DND-41 (cell line): ENCODE results near the gene DVL1.

ENCODE experiments used
- ATAC-seq: fragments of 200-7000 bp; cut with Tn5 transposase; 3 replicates; pipeline ENCODE4 v1.9.1; 2021; ENCODE audit warnings: low read depth; ENCODE audit not compliant: insufficient read depth
- DNase-seq: peaks from one replicate; pipeline ENCODE4 v3.0.0-alpha.2; 2020
- H2AFZ ChIP-seq: 2 replicates; pipeline ENCODE4 v1.6.0; 2012; ENCODE audit warnings: low read depth, low read length
- H3K27ac ChIP-seq: 2 replicates; pipeline ENCODE4 v1.5.1; 2012; ENCODE audit warnings: low read length, inconsistent platforms
- H3K27me3 ChIP-seq: fragments of 200-600 bp; sonication (generic); 2 replicates; pipeline ENCODE4 v1.6.0; 2012; ENCODE audit warnings: low read length, mild to moderate bottlenecking, inconsistent platforms; ENCODE audit not compliant: insufficient read depth, poor library complexity
- H3K36me3 ChIP-seq: 2 replicates; pipeline ENCODE4 v1.5.1; 2012; ENCODE audit warnings: low read length, inconsistent platforms; ENCODE audit not compliant: insufficient read depth
- H3K4me1 ChIP-seq: 2 replicates; pipeline ENCODE4 v1.5.1; 2012; ENCODE audit warnings: mild to moderate bottlenecking, low read length; ENCODE audit not compliant: insufficient read depth
- H3K4me2 ChIP-seq: 2 replicates; pipeline ENCODE4 v1.6.0; 2012; ENCODE audit warnings: mild to moderate bottlenecking, moderate library complexity, low read length, inconsistent platforms; ENCODE audit not compliant: insufficient read depth
- H3K4me3 ChIP-seq, 2 experiments: fragments of 200-600 bp in 1 of 2; shearing (Covaris generic) in 1 of 2; 2 replicates each; pipeline ENCODE4 v1.5.1; 2012 to 2016; ENCODE audit warnings: inconsistent platforms in 2 of 2, low read length in 2 of 2, mild to moderate bottlenecking in 2 of 2, low read depth in 1 of 2, moderate library complexity in 1 of 2
- H3K79me2 ChIP-seq: 2 replicates; pipeline ENCODE4 v1.6.0; 2012; ENCODE audit warnings: low read length, inconsistent platforms; ENCODE audit not compliant: insufficient read depth
- H3K9ac ChIP-seq: 2 replicates; pipeline ENCODE4 v1.6.0; 2012; ENCODE audit warnings: low read depth, mild to moderate bottlenecking, inconsistent platforms, low read length, moderate library complexity
- H3K9me3 ChIP-seq: 2 replicates; pipeline ENCODE4 v1.5.1; 2012; ENCODE audit warnings: low read length, moderate library complexity, mild to moderate bottlenecking, inconsistent platforms; ENCODE audit not compliant: insufficient read depth, severe bottlenecking
- H4K20me1 ChIP-seq: 2 replicates; pipeline ENCODE4 v1.6.0; 2012; ENCODE audit warnings: low read length; ENCODE audit not compliant: insufficient read depth
- EZH2 ChIP-seq: IDR thresholded peaks from 3 replicates; pipeline ENCODE4 v1.6.1; 2012; ENCODE audit warnings: borderline replicate concordance, low read depth, mild to moderate bottlenecking, moderate library complexity, low read length, inconsistent platforms; ENCODE audit not compliant: severe bottlenecking
- TF ChIP-seq, protein P1 (sequence below): IDR thresholded peaks from 2 replicates; pipeline ENCODE4 v1.5.1; 2012; ENCODE audit warnings: borderline replicate concordance, low read length, moderate library complexity, mild to moderate bottlenecking; ENCODE audit not compliant: poor library complexity, severe bottlenecking; ENCODE audit errors: extremely low read depth

The DVL1 gene

DNA sequence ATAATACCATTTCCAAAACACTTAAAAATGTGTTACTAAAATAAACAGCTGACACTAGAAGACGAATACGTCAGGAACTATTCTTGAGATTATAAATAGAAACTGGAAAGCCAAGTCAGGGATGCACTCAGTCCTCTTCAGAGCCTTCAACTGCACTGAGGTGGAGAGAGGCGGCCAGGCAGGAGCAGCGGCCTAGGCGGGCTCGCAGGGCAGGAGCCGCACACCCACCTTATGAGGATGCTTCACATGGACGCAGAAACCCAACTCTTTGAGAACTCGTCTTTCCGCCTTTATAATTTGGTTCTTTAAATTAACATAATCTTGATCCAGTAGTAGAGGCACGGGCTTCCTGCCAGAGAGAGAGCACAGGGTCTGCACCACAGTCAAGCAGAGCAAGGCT lies 45.9 kb upstream of the DVL1 start:
- Histone ChIP-seq H3K4me2 (no peak overlapping the region), H3K36me3 (peaks cover 79% of the 10 kb centered on the region), H3K9ac (no peak overlapping the region), H3K27ac (no peak overlapping the region), H3K4me1 (peaks cover 27% of the 10 kb centered on the region), H3K27me3 (no peaks in the 10 kb centered on the region), H3K4me3 (no peak overlapping the region), H3K79me2 (peaks cover 65% of the 10 kb centered on the region), H2AFZ (no peak overlapping the region), H3K9me3 (no peaks in the 10 kb centered on the region), H4K20me1 (peaks cover 24% of the 10 kb centered on the region)
- DNase-seq (no peak), ATAC-seq (no peak)
- TF ChIP-seq, protein P1, sequence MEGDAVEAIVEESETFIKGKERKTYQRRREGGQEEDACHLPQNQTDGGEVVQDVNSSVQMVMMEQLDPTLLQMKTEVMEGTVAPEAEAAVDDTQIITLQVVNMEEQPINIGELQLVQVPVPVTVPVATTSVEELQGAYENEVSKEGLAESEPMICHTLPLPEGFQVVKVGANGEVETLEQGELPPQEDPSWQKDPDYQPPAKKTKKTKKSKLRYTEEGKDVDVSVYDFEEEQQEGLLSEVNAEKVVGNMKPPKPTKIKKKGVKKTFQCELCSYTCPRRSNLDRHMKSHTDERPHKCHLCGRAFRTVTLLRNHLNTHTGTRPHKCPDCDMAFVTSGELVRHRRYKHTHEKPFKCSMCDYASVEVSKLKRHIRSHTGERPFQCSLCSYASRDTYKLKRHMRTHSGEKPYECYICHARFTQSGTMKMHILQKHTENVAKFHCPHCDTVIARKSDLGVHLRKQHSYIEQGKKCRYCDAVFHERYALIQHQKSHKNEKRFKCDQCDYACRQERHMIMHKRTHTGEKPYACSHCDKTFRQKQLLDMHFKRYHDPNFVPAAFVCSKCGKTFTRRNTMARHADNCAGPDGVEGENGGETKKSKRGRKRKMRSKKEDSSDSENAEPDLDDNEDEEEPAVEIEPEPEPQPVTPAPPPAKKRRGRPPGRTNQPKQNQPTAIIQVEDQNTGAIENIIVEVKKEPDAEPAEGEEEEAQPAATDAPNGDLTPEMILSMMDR = no peak
- TF ChIP-seq EZH2 = no peak

DNA sequence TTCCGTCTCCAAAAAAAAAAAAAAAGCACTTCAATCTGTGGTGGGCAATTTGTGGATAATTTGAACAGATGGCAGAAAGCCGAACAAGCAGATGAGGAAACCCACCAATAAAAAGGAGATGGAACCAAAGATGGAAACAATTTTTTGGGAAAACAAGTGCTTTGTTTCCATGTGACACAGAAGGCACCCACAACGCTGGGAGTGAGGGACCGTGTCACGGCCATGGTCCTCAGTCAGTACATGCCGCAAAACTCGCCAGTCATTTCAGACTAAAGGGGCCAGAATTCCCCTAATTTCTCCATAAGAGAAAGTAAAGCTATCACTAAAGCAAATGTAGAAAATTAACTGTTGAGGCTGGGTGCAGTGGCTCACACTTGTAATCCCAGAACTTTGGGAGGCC lies 44.9 kb upstream of the DVL1 start:
- peaks cover 87% of the 10 kb centered on the region for H3K36me3 ChIP-seq
- no peak overlapping the region for H3K27ac ChIP-seq
- H3K27me3 ChIP-seq = no peaks in the 10 kb centered on the region
- no peaks in the 10 kb centered on the region for H3K9me3 ChIP-seq
- peaks cover 57% of the 10 kb centered on the region for H3K79me2 ChIP-seq
- TF ChIP-seq, protein P1 = no peak
- no peak for TF ChIP-seq EZH2
- no peak overlapping the region for H3K9ac ChIP-seq
- no peak overlapping the region for H3K4me3 ChIP-seq
- peaks cover 22% of the 10 kb centered on the region for H3K4me1 ChIP-seq
- ATAC-seq (no peak), DNase-seq (no peak)
- peaks cover 19% of the 10 kb centered on the region for H4K20me1 ChIP-seq
- no peak overlapping the region for H3K4me2 ChIP-seq
- H2AFZ ChIP-seq = no peak overlapping the region

- Histone ChIP-seq H3K4me3 (no peak overlapping the region), H3K4me2 (no peak overlapping the region), H3K36me3 (peaks cover 90% of the 10 kb centered on the region), H2AFZ (no peak overlapping the region), H4K20me1 (peaks cover 19% of the 10 kb centered on the region), H3K27me3 (no peaks in the 10 kb centered on the region), H3K9me3 (no peaks in the 10 kb centered on the region), H3K9ac (no peak overlapping the region), H3K79me2 (peaks cover 50% of the 10 kb centered on the region), H3K27ac (no peak overlapping the region), H3K4me1 (peaks cover 21% of the 10 kb centered on the region)
- DNase-seq = no peak
- ATAC-seq = no peak
- TF ChIP-seq EZH2 = no peak
- TF ChIP-seq, protein P1 = no peak
These were observed 44.2 kb upstream of the DVL1 start for GRCh38 chr1:1393428-1393827.

DNA sequence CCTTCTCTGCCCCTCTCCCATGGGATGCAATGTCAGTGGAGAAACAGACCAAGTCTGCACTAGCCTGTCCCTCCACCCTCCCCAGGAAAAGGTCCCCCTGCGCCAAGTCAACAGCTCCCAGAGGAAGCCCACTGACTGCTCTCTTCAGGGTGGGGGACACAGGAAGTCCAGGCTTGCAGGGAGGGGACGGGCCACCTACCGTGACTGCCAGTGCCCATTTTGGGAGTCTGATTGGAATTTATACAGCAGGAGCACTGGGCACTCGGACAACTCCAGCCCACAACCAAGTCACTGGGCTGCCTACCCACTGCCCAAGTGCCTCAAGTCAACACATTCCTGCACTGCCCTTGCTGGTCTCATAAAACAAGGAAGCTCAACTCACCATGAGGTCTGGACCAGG lies 43.8 kb upstream of the DVL1 start:
- Histone ChIP-seq H3K9ac (no peak overlapping the region), H2AFZ (no peak overlapping the region), H3K4me3 (no peak overlapping the region), H3K4me1 (peaks cover 17% of the 10 kb centered on the region), H3K79me2 (peaks cover 46% of the 10 kb centered on the region), H3K36me3 (peaks cover 90% of the 10 kb centered on the region), H3K9me3 (no peaks in the 10 kb centered on the region), H4K20me1 (peaks cover 19% of the 10 kb centered on the region), H3K27me3 (no peaks in the 10 kb centered on the region), H3K4me2 (no peak overlapping the region), H3K27ac (no peak overlapping the region)
- ATAC-seq = no peak
- no peak for DNase-seq
- TF ChIP-seq, protein P1 = no peak
- TF ChIP-seq EZH2 = no peak
